GM12892 (cell line): ENCODE results near the gene NUMA1.

ENCODE experiments used
- DNase-seq: peaks from one replicate; pipeline ENCODE4 v3.0.0; 2011; ENCODE audit not compliant: insufficient read length
- FAIRE-seq: peaks from 2 replicates; lab custom pipeline; 2011; peaks lifted over from hg19 to GRCh38; lab: Jason Lieb, UNC
- POLR2A ChIP-seq: IDR thresholded peaks from 2 replicates; pipeline ENCODE4 v1.6.1; 2011; ENCODE audit warnings: low read depth, low read length, control low read depth
- POLR2AphosphoS5 ChIP-seq: IDR thresholded peaks from 2 replicates; pipeline ENCODE4 v1.6.1; 2011; ENCODE audit warnings: low read depth, low read length, control low read depth
- TAF1 ChIP-seq: IDR thresholded peaks from 2 replicates; pipeline ENCODE4 v1.6.1; 2011; ENCODE audit warnings: low read depth, mild to moderate bottlenecking, control low read depth, low read length, borderline replicate concordance

NUMA1 gene

DNA sequence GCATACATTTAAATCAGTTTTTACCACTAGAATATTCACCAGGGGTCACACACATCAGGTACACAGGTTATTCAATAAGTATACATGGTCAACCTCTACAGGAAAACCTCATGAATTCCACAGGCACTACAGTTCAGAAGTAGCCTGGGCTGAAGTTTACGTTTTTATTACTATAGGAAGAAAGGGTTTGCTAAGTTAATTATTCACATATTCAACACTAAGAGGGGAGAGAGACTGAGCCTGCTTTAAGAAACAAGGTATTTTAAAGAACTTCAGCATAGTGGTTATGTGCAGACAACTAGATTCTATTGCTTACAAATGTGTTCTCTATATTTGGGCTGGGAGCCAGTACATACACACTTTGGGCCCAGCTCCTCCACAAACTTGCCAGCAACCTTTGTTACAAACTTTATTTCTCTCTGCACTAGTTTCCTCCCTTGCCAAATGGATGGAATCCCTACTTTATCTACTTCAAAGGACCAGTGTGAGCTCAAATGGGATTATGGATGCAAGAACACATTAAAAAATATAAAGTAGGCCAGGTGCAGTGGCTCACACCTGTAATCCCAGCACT lies 49.8 kb downstream of the NUMA1 start:
- DNase-seq (no peak), FAIRE-seq (no peak)
- TF ChIP-seq POLR2A (no peak), POLR2AphosphoS5 (no peak), TAF1 (no peak)

DNA sequence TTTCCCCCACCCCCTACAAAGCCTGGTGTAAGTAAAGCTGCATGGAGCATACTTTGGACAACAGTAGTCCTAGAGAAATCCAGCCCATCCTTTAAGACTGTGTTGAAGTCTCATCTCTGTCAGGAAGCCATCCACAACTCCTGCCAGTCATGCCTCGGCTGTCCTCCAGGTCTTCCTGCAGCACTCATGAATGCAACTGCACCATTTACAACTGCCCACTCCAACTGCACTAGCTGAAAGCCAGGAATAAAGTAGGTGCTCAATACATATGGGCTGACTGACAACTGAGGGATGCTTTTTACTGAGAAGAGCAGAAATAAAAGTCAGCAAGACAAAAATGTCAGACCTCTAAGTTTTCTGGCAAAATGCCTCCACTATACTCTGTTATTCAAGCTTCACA lies 54.3 kb downstream of the NUMA1 start:
- FAIRE-seq (no peak), DNase-seq (no peak)
- TF ChIP-seq TAF1 (no peak), POLR2A (no peak), POLR2AphosphoS5 (no peak)

DNA sequence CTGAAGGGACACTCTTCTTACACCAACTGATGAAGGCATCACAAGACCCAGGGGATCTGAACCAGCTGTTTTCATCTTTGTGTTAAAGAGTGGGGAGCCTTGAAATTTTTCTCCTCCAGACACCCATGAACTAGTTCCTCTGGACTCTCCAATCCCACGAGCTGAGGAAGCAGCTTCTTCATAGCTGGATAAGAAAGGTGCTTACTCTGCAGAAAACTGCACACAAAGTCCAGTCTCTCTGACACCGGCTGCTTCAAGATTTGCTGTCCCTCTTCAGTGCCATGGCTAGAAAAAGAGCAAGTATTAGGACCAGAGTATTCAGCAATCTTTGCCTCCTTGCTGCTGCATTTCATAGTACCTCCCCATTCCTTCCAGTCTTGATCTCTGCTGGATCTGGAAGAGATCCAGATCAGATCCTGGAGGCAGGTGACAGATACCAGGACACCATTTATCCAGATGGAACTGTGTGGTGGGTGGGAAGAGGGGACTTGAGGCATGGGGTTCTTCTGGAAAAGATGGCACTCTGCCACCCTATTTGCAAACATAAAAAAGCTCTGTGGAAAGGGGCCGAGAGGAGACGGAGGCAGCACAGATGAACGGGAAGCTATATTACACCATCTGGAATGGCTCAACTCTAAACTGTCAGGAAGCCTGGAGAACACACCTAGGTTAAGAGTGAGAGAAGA lies 56.1 kb downstream of the NUMA1 start:
- no peak for TF ChIP-seq POLR2AphosphoS5
- no peak for TF ChIP-seq POLR2A
- TF ChIP-seq TAF1 = no peak
- DNase-seq (no peak), FAIRE-seq (peak; percentile 70)

DNA sequence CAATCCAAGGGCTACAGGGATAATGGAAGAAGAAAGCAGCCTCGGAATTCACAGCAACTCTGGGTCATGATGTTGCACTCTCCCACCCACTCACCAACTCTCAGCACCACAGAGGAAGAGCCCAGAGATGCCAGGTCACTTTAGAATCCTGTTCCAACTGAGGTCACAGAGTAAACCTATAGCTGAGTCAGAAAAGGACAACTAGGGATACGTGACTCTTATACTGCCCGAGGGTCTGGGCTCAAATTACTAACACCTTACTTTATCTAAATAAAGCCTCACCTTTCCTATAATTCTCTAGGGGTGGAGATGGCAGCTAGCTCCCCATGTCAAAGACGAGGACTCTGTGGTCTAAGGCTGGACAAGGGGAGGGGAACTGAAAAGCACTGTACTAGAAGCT lies 57.0 kb downstream of the NUMA1 start:
- TF ChIP-seq TAF1 (no peak), POLR2AphosphoS5 (no peak), POLR2A (no peak)
- no peak for DNase-seq
- no peak for FAIRE-seq

DNA sequence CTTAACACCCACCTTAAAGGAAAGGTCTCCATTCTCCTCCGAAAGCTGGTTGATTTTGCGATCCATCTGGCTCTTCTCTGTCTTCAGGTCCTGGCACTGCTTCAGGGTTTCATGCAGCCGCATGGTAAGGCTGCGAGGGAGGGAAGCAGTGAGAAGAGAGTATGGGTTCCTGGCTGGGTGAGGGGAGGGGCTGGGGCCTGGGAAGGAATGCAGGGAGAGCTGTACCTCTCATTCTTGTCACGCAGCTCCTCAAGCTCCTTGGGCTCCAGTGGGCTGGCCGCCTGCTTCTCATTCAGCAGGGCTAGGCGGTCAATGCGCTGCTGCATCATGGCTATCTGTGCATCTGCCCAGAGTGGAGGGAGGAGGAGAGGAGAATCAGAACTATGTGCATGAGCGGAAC lies 62.2 kb downstream of the NUMA1 start:
- TF ChIP-seq TAF1 = no peak
- TF ChIP-seq POLR2AphosphoS5 = no peak
- no peak for TF ChIP-seq POLR2A
- FAIRE-seq (no peak), DNase-seq (no peak)

DNA sequence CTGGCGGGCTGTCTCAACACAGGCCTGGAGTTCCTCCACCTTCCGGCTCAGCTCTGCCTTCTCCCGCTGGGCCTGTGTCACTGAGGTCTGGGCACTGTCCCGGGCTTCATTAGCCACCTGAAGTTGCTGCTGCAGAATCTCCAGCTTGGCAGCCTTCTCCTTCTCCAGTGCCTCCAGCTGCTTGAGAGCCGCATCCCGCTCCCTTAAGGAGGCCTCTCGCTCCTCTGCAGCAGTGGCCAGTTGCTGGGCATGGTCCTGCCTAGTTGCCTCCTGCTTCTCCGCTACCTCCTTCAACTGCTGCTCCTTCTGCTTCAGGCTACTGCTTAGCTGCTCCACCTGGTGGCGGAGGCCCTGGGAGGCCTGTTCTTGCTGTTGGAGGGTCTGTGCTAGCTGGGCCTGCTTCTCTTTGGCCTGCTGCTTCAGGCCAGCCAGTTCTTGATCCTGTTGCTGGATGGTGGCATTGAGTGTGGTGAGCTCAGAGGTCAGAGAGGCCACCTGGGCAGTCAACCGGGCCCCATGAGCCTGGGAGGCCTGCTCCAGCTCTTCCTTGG lies 64.8 kb downstream of the NUMA1 start:
- FAIRE-seq = peak; percentile 67
- TF ChIP-seq POLR2AphosphoS5 = no peak

DNA sequence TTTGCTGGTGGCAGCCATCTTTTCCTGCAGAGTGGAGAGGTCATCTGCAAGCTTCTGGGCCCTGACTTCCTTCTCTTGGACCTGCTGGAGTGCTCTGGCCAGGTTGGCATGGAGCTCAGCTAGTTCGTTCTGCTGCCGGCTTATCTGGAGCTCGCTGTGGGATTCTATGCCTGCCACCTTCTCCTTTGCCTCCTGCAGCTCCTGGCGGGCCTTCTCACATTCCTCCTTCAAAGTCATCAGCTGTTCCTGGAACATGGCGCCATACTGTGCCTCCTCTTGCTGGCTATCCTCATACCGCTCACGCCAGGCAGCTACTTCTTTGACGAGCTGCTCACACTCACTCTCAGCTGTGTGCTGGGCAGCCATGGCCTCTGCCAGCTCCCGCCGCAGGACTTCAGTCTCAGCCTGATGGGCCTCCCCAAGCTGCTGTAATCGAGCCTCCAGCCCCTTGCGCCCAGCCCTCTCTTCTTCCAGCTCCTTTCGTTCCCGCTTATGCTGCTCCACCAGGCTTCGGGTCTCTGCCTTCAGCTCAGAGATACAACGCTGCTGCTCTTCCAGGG lies 65.5 kb downstream of the NUMA1 start:
- DNase-seq (no peak), FAIRE-seq (no peak)
- TF ChIP-seq POLR2AphosphoS5 (no peak), TAF1 (no peak), POLR2A (no peak)

More for the DNA sequence above, 64.8 kb downstream of the NUMA1 start:
- no peak for DNase-seq

DNA sequence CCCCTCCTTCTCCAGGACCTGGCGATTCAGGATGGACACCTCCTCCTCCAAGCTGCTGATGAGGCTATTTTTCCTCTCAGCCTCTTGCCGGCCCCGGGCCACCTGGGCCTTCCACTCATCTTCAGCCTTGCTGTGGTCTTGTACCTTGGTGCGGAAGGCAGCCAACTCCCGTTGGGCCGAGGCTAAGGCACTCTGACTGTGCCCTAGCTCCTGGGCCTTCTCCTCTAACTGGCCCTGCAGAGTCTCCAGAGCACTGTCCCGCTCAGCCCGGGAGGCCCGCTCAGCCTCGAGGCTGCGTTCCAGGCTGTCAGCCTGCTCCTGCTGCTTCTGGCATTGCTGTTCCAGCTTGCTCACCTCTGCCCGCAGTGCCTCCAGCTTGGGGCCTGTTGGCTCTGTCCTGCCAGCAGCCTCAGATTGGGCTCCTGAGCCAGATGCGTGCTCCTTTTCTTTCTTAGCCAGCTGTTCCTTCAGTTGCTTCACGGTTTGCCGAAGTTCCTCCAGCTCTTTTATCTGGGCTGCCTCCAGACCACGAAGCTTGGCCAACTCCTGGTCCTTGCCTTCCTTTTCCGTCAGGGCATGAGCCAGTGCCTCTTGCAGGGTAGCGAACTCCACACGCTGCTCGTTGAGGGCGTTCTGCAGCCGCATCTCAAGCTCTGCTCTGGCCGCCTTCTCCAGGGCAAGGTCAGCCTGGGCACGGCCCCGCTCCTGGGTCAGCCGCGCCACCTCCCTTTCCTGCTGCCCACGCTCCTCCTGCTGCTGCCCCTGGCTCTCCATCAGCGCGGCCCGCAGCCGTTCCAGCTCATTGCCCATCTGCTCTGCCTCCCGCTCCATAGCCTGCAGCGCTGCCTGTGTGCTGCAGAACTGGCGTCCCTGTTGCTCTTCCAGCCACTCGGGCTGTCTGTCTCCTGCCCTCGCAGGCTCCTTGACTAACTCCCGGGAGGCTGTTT lies 66.3 kb downstream of the NUMA1 start:
- FAIRE-seq (no peak), DNase-seq (no peak)
- no peak for TF ChIP-seq POLR2A
- no peak for TF ChIP-seq TAF1
- peak; percentile 36; the same call in 1 of the 2 replicates for TF ChIP-seq POLR2AphosphoS5

DNA sequence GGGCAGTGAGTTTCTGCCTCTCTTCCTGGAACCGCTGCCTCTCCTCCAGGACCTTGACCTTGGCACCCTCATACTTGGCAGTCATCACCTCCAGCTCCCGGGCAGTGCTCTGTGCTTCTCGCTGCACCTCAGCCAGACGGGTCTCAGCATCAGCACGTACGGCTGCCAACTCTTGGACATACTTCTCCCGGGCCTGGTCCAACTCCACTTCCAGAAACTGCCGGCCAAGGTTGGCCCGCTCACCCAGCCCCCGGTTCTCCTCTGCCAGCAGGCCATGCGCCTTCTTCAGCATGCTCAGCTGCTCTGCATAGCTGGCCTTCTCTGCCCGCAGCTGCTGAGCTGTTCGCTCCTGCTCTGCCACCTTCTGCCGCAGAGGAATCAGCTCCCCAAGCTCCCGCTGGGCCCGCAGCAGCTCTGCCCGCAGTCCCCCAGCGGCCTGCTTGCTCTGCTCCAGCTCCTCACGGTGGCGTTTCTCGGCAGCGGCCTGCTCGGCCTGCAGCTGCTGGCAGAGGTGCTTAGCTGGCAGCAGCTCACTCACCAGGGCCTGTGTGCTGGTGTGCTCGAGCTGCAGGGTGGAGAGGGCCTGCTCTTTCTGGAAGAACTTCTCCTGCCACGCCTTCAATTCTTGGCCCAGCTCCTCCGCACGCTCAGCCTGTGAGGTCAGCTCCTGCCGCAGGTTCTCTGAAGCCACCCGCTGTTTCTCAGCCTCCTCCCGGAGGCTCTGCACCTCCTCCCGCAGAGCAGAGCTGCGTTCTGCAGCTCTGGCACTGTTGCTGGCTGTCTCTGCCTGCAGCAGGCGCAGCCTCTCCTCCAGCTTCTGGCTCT lies 67.2 kb downstream of the NUMA1 start:
- FAIRE-seq = no peak
- no peak for DNase-seq
- TF ChIP-seq POLR2A (no peak), POLR2AphosphoS5 (no peak), TAF1 (no peak)

DNA sequence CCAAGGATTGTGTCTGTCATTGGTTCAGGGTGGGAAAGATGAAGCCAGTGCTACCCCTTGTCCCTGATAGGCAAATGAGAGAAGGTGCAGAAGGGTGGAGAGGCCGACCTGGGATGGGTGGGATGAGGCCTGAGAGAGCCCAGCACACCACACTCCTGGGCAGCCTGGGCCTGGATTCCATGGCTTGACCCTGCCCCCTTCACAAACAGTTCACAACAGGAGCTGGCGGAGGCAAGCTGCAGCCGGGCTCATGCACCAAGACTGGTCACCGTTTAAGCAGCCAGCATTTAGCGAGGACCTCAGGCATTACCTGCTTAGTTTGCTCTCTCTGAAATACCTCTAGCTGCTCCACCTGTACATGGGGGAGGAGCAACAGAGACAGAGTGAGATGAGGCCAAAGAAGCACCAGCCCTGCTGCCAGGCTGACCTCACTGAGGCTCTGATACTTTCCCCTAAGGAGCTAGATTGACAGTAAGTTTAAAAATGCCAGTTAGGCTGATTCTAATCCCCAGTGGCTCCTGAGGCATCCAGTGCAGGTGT lies 68.2 kb downstream of the NUMA1 start:
- DNase-seq (no peak), FAIRE-seq (no peak)
- TF ChIP-seq TAF1 = no peak
- TF ChIP-seq POLR2AphosphoS5 = no peak
- TF ChIP-seq POLR2A = no peak; the same call in 1 of the 2 replicates
